Colonic mucosa (tissue), 4 donors: ENCODE data around the gene UBE2V1. TPM values are rescaled to one million over a fixed set of nuclear protein-coding genes. Genes with fewer than 3 reads are reported as not detected.
A peak's percentile ranks its signal among the peaks of the same experiment; 100 is the strongest.

Experiments used
- DNase-seq: peaks from one replicate; pipeline ENCODE4 v3.0.0-alpha.2; 2020
- H3K27ac ChIP-seq: fragments of 200-600 bp; one replicate; pipeline ENCODE4 v1.8.0; 2021
- H3K27me3 ChIP-seq: fragments of 200-600 bp; one replicate; pipeline ENCODE4 v1.8.0; 2021
- H3K36me3 ChIP-seq: fragments of 200-600 bp; one replicate; pipeline ENCODE4 v1.8.0; 2021
- H3K4me1 ChIP-seq: fragments of 200-600 bp; one replicate; pipeline ENCODE4 v1.8.0; 2021; ENCODE audit warnings: mild to moderate bottlenecking
- H3K4me3 ChIP-seq: fragments of 200-600 bp; one replicate; pipeline ENCODE4 v1.8.0; 2021
- H3K9ac ChIP-seq, 2 donors: one replicate each; pipeline ENCODE4 v1.7.0; 2013; ENCODE audit warnings: control low read depth in 2 of 2, low read depth in 2 of 2, low read length in 2 of 2
- H3K9me3 ChIP-seq: fragments of 200-600 bp; one replicate; pipeline ENCODE4 v1.8.0; 2021
- intact Hi-C: fragments of 100-400 bp; cut with DNase I; formaldehyde crosslinking; loops from one replicate; pipeline ENCODE4 v1.14.1; 2022
- total RNA-seq, 2 donors: library from RNA; stranded (reverse); fragmentation: NEBNext Ultra II Directional in 1 of 2; extraction: Animal tissue kit (Norgen Biotek cat#: 25700) in 1 of 2; gene quantifications; one replicate each; pipeline ENCODE4 v1.2.1, GENCODE V29; 2021
- TF ChIP-seq, protein P1 (sequence below): fragments of 200-600 bp; IDR thresholded peaks from one replicate; pipeline ENCODE4 v1.8.0; 2022; ENCODE audit warnings: antibody characterized with exemption, mild to moderate bottlenecking
- donor health status: healthy.
- donor health status: DM: no; HTN: no; CAD: no.
- donor health status: DM: no; HTN: no; CAD: no.

The UBE2V1 gene
- total RNA-seq, 2 donors from 2014 or later = 77.1 to 83.5 TPM

DNA sequence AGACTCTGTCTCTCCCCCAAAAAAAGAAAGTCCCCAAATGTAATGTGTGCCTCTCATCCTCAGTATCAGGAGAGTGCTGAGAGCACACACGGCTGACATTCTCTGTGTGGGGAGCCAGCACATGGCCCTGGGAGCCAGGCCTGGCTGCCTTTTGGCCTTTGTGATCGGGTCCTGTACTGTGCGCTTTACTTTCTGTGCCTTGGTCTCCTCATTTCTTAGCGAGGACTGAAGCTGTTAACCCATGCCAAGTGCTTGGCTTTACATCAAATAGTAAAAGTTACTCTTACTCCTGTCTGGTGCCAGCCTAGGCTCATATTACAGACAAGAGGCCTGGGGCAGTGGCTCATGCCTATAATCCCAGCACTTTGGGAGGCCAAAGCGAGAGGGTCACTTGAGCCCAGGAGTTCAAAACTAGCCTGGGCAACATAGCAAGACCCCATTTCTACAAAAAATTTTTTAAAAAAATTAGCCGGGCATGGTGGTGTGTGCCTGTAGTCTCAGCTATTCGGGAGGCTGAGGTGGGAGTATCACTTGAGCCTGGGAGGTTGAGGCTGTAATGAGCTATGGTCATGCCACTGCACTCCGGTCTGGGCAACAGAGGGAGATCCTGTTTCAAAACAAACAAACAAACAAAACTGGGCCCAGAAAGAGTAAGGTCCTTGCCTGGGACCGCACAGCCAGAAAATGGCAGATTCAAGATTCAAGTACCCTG is 79.8 kb downstream of the UBE2V1 start:
- H3K4me1 ChIP-seq = peaks cover 3% of the 10 kb centered on the region
- no peaks in the 10 kb centered on the region for H3K27me3 ChIP-seq
- no peak overlapping the region for H3K4me3 ChIP-seq
- no peak overlapping the region for H3K9ac ChIP-seq
- no peaks in the 10 kb centered on the region for H3K9me3 ChIP-seq
- TF ChIP-seq, protein P1, sequence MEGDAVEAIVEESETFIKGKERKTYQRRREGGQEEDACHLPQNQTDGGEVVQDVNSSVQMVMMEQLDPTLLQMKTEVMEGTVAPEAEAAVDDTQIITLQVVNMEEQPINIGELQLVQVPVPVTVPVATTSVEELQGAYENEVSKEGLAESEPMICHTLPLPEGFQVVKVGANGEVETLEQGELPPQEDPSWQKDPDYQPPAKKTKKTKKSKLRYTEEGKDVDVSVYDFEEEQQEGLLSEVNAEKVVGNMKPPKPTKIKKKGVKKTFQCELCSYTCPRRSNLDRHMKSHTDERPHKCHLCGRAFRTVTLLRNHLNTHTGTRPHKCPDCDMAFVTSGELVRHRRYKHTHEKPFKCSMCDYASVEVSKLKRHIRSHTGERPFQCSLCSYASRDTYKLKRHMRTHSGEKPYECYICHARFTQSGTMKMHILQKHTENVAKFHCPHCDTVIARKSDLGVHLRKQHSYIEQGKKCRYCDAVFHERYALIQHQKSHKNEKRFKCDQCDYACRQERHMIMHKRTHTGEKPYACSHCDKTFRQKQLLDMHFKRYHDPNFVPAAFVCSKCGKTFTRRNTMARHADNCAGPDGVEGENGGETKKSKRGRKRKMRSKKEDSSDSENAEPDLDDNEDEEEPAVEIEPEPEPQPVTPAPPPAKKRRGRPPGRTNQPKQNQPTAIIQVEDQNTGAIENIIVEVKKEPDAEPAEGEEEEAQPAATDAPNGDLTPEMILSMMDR = no peak
- H3K36me3 ChIP-seq = no peaks in the 10 kb centered on the region
- intact Hi-C loops = no loop called here
- H3K27ac ChIP-seq = peak overlapping the region; percentile 37
- DNase-seq = no peak

Other genes starting within 250 kb of the UBE2V1 start
- 10 to 100 TPM; 17.4 to 18.1 TPM for gene SPATA2, start 197.6 kb downstream of the UBE2V1 start, total RNA-seq
- 100 to 1,000 TPM; 101 to 109 TPM for gene RNF114, start 176.8 kb downstream of the UBE2V1 start, total RNA-seq
- gene SNAI1, start 130.2 kb downstream of the UBE2V1 start, total RNA-seq = 1 to 10 TPM in 1 of 2 donors, under 1 TPM in 1; 0.59 to 4.5 TPM
- gene PEDS1, start 40.6 kb upstream of the UBE2V1 start, total RNA-seq = 10 to 100 TPM; 23.1 to 29.1 TPM
- 10 to 100 TPM; 32.0 to 34.0 TPM for gene CEBPB, start 77.7 kb upstream of the UBE2V1 start, total RNA-seq